ENCODE measurements around the gene TMEFF2.
A peak's percentile ranks its signal among the peaks of the same experiment; 100 is the strongest.
"Not testable (repeated sequence)": the region's sequence is repeated elsewhere in the genome, so short reads cannot be mapped to it uniquely, and the experiment has no call there.

The TMEFF2 gene

DNA sequence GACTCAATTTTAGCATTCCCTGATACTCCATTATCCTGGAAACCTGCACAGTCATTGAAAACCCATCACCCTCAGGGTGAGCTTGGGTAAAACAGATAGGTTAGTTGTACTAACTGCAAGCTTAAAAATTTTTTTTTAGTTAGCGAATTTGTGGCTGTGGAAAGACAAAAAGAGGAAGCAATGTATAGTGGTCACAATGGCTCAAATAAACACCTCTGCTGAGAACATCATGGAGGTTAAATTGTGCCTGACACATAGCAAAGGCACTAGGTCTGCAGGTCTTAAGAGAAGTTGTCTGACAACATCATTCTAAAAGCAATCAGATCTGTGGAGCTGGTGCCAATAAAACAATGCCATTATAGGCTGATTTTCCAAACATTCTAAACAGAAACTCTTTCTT is 263.4 kb downstream of the TMEFF2 start:
- no peak for DNase-seq (ENCODE audit: low read depth)

DNA sequence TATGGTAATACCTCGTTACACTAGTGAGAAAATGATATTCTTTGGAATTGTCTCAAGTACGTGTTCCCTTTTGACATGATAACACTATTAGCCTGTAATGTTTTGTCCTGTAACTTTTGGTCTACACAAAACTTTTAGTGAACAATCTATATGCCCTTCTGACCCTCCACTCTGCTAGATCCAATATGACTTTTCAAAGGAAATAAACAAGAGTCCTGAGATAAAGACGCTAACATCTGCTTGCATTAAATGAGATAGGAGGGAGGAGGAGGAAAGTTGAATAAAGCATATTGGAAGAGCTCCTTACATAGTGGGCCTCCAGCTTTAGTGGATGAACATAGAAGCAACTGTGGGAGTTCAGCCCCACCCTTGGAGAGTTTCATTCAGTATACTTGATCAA is 264.5 kb downstream of the TMEFF2 start:
- DNase-seq (ENCODE audit: low read depth), result no peak

DNA sequence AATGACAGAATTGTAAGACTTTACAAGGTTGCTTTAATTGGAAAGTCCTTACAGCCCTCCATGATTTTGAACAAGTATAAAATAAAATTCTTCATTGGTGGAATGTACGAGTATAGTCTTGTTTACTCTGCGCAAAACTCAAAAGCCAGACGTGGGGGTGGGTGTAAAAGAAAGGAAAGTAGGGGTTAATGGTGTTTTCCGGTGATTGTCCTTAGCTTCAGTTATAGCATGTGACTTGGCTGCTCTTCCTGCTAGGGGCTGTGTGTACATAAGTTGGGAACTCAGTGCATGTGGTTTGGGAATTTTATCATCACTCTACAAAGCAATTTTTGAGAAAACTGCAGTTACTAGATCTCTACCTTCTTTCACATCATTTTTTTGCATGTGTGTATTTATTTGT is 265.4 kb downstream of the TMEFF2 start:
- DNase-seq (ENCODE audit: low read depth), result no peak

DNA sequence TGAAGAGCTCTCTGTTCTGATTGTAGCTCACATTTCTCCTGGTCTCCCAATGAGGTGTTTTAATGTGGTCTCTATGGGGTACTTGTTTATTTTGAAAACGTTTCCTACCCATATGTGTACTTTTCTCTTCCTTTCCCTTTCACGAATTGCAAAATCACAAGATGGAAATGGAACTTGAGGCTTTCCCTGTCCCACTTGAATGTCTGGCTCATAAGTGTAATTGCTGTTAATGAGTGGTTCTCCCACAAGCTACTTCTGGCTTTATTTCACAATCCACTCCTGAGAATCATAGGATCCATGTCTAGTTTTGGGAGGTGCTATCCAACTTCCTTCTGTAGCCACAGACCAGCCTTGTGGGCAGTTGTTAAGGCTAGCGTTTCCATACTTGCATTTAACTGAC is 266.7 kb downstream of the TMEFF2 start:
- no peak for DNase-seq (ENCODE audit: low read depth)

DNA sequence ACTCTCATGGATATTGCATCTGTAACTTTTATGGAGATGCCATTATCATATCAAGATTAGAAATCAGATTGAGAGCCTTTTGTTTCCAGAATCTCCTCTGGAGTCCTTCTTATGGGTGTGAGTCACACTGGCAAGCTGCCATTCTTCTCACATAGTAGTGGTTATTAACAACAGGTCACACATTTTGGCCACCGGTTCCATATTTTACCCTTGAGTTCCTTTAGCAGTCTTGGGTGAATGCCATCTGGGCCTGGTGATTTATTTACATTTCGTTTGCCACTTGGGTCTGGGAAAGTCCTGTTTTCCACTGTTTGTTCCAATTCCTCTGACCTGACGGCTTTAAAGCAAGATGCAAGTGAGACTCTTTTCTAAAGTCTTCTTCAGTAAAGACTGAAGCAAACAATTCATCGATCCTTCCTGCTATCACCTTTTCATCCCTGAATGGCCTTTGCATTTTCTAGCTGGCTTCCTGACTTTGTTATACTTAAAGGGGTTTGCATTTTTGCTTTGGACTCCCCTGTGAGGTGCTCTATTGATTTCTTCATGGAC is 267.3 kb downstream of the TMEFF2 start:
- peak; percentile 54 for DNase-seq (ENCODE audit: low read depth)

DNA sequence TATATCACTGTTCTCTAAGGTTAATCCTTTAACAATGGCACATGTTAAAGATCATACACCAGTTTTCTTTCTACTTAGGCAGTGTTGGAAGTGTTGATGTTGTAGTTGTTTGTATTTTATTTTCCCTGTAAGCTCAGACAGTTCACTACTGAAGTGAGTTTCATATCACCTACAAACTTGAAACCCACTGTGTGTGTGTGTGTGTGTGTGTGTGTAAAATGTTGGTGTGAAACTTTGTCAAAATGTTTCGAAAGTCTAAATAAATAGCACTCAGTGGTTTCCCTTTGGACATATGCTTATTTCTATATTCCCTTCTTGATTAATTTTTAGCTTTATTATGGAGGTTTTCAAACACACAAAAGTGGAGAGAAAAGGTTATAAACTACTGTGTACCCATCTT is 268.1 kb downstream of the TMEFF2 start:
- no peak for DNase-seq (ENCODE audit: low read depth)

DNA sequence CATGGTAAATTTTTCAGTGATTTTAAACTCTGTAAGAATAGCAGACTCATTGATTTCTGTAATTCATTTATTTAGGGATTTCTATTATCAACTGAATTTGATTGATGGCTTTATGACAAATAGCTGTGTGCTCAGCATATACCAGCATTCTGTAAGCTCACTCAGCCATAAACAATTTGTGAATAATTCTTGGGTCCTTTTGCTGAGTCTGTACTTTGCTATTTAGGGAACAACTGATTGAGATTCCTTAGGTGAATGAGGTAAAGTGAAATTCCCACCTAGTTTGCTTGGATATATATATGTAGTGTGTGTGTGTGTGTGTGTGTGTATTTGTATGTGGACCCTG is 271.1 kb downstream of the TMEFF2 start:
- no peak for DNase-seq (ENCODE audit: low read depth)

DNA sequence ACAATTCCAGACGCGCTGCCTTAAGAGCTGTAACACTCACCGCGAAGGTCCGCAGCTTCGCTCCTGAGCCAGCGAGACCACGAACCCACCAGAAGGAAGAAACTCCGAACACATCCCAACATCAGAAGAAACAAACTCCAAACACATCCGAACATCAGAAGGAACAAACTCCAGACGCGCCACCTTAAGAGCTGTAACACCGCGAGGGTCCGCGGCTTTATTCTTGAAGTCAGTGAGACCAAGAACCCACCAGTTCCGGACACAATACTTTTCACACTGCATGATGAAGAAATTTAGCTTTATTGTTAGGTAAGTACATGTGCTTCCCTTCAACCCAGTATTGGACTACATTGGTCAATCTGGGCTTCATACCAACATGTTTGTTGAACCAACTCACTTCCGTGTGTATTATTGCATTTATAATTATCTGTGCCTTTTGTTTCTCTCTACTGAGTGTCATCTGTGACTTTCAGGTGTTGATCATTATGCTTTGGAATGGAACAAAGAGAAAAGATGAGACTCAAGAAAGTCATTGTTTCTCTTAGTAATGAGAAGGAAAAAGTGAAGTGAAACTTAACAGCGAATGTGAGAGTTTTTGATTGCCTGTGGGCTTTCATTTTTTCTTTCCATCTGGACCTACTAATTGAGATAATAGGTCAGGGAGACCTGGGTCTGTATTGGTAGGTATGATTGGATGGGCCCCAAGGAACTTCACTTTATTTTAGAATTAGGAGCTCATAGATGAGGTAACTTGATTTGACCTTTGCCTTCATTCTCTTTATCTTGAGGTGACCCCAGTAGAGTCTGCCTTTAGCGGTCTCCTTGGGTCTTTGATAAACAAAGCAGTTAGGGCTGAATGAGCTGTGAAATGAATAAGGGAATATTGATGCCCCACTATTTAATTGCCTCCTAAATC is 271.7 kb downstream of the TMEFF2 start:
- DNase-seq (ENCODE audit: low read depth), result no peak

DNA sequence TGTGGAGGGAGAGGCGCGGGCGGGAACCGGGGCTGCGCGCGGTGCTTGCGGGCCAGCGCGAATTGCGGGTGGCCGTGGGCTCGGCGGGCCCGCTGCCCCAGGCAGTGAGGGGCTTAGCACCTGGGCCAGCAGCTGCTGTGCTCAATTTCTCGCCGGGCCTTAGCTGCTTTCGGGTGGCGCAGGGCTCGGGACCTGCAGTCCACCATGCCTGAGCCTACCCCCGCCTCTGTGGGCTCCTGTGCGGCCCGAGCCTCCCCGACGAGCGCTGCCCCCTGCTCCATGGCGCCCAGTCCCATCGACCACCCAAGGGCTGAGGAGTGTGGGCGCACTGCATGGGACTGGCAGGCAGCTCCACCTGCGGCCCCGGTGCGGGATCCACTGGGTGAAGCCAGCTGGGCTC is 273.1 kb downstream of the TMEFF2 start:
- not testable (repeated sequence) for DNase-seq (ENCODE audit: low read depth)

DNA sequence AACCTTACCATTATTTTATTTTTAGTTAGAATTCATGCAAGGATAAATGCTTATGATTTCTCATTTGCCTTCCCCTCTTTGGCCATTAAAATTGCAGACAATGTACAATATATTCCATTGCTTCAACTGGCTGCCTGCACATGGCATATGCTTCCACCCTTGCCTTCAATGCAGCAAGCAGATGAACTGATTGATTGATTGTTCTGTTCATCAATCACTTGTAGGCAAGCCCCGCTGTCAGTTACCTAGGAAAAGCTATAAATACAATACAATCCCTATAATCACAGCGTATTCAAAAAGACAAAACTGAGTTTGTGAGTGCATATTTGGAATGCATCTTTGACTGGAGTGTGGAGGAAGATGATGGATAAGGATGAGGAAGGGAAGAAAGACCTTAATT is 274.2 kb downstream of the TMEFF2 start:
- DNase-seq (ENCODE audit: low read depth), result no peak

DNA sequence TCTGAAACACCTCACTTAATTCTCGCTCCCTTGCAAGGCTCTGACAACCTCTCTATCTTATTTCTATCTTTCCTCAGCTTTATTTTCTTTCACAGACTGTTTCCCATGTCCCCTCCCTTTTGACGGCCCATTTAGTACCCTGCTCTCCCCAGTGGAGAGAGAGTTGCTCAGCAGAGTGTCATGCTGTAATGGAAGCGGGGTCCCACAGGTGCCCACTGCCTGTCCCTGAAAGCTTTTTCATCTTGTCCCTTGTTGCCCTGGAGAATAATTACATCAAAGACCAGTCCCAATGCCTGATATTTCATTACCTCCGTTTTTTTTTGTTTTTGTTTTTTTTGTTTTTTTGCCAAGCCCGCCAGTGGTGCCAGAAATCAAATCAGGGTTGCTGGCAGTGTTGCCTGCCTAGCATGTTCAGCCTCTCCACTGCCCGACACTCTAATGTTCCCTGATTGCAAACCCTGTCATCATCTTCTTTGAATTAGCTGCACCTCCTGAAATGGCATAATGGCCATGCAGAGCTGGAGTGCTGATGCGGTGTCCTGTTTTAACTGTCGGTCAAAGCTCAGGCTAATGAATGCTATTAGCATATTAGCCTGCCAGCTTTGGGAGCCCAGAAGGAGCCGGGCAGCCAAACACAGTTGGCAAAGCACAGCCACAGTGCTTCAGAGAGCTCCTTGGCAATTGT is 276.6 kb downstream of the TMEFF2 start:
- DNase-seq (ENCODE audit: low read depth), result no peak

DNA sequence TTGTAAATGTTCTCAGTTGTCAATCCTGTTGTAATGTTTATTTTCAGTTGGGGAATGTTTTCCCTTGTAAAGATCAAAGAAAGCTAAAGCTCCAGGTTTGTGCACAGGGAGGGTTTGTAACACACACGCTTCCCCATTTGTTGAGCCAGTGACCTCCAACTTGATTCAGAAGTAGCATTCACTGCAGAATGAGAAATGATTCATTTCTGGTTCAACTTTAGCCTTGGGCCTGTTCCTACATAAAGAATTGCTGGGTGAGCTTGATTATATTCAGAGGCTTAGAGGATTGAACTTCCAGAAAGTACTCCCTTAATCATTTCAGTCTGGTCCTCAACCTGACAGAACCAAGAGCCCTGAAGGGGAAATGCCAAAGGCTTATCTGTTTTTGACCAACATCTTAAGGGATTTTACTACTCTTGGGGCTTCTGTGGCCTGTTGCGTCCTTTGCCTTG is 277.3 kb downstream of the TMEFF2 start:
- no peak for DNase-seq (ENCODE audit: low read depth)

DNA sequence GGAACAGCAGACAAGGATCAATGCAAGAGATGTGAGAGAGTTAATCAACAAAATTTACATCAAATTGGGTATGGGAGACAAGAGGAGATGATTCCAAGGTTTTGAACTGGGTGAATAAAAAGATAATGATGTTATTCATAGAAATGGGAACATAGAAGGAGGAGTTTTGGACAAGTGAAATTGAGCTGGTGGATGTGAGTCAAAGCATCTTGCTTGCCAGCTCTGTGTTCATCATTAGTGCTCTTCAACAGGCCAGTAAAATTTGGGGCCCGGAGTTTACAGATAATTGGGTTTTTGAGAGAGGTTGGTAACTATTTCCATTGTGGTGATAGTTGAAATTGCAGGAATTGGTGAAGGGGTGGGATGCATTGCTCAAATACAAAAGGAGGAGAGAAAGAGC is 277.9 kb downstream of the TMEFF2 start:
- DNase-seq (ENCODE audit: low read depth), result no peak

DNA sequence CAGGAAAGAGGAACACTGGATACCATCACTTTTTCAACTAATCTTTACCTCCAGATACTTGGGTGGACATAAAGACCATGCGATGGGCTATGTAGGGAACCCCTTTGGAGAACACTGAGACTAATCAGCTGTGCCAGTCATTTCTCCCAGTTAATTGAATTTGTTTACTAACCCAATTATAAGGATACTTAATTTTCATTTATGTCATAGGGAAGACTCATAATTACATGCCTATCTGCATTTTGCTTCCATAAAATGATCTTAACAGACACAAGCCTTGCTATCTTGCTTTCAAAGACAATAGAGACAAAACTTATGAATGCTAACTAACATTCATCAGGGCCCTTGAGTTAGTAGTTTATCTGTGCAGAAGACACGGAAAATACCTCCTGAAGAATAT is 279.0 kb downstream of the TMEFF2 start:
- no peak for DNase-seq (ENCODE audit: low read depth)

DNA sequence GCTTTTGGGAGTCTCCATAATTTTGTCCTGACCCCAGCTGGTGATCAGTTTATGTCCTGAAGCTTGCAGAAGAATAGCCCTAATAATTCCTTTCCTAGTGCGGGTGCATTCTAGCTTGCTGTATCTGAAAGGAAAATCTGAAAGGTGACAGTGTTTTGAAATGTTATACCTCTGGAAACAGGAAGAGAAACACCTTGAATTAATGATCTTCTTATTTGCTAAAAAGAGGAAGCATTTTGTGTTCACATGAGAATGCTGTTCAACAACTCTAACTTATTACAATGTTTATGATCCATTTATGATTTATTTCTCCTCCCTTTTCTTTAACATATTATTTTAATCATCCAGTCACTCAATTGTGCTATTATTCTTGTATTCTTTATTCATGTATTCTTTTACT is 280.9 kb downstream of the TMEFF2 start:
- DNase-seq (ENCODE audit: low read depth), result no peak

DNA sequence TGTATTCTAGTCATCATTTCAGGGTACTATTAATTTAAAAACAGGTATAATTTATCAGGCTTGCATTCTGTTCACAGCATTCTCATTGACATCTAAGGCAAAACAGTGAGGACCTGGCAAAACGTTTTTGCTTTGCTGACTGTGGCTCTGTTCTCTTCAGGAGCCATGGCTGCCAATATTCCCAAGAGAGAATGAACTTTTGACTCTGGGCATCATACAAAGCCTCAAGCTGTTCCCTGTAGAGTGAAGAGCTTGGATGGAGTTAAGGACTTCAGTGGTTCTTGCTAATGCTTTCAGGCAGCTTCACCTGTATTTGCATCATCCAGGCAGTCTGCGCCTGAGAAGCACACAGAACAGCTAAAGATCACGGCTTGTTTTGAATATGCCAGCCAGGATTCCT is 282.0 kb downstream of the TMEFF2 start:
- DNase-seq (ENCODE audit: low read depth), result no peak

DNA sequence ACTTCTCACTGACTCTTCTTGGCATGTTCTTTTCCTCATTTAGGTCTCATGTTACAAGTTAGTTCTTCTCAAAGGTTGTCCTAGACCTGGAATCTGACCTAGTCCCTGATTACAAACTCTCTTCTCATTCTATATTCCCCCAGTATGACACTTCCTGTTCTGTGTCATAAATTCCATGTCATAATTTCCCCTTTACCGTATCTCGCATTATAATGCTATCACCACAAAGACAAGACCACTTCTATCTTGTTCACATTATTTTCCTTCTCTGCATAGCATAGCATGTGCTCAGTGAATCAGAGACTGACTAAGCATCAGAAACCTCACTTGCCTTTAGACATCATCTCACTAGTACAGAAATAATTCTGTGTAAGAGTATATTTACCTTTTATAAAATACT is 284.2 kb downstream of the TMEFF2 start:
- DNase-seq (ENCODE audit: low read depth), result peak; percentile 74

DNA sequence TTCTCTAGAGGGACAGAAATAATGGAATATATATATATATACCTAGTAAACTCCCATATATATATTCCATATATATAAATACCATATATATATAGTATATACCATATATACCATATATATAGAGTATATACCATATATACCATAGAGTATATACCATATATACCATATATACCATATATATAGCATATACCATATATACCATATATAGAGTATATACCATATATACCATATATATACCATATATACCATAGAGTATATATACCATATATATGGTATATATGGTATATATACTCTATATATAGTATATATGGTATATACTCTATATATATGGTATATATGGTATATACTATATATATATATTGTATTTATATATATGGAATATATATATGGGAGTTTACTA is 285.9 kb downstream of the TMEFF2 start:
- no peak for DNase-seq (ENCODE audit: low read depth)

DNA sequence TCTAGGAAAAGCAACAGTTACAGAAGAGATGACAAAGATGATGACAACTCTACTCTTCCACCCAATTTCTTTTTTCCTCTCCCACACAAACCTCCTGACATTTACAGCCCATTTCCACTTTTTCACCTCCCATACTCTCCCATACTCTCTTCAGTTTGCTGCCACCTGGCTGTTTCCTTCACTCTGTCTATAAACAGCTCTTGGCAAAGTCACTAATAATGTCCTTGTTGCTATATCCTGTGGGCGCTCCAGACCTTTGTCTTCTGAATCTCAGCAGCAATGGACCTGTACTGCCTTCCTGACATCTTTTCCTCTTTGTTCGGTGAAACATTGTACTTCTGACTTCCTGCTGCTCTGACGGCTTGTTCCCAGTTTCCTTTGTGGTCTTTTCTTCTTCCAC is 287.2 kb downstream of the TMEFF2 start:
- no peak for DNase-seq (ENCODE audit: low read depth)

DNA sequence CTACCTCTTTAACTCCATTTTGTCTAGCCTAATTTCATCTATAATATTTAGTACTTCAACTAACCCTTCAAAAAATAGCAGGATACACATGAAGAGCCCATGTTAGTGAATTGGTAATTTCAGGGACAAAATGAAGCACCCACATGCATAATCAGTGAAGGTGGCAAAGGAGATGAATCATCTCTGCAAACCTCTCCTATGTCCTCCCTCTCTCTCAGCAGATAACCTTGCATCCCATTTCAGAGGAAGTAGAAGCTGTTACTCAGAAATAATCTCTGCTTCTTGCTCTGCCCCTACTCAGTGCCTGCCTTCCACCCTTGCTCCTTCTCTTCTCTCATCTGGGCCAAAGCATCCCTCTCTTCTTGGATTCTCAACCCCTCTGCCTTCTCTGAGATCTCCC is 287.6 kb downstream of the TMEFF2 start:
- DNase-seq (ENCODE audit: low read depth), result no peak

DNA sequence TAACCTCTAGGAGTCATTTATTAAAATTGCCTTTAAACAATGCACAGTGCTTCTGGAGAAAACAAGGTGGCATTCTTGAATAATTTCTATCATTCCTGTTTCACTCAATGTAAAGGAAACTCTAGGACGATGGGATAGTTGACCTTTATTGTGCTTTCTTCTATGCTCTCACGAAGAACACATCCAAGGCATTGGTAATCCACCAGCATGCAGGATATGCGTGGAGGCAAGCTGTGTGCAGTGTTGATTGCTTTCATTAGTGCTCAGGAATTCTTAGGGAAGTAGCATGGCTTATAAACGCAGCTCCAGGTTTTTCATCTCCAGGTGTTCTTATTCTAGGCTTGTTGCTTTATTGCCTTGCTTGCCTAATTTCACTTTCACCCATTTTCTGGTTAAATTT is 289.4 kb downstream of the TMEFF2 start:
- no peak for DNase-seq (ENCODE audit: low read depth)

DNA sequence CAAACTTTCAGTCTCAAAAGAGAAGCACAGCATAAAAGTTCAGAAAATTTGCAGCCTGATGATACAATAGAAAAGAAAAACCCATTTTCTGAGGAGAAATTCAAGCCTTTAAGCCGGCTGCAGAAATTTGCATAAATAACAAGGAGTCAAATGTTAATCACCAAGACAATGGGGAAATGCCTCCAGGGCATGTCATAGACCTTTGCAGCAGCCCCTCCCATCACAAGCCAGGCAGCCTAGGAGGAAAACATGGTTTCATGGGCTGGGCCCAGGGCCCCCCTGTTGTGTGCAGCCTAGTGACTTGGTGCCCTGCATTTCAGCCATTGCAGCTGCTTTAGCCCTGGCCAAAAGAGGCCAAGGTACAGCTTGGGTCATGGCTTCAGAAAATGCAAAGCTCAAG is 293.7 kb downstream of the TMEFF2 start:
- DNase-seq (ENCODE audit: low read depth), result no peak

DNA sequence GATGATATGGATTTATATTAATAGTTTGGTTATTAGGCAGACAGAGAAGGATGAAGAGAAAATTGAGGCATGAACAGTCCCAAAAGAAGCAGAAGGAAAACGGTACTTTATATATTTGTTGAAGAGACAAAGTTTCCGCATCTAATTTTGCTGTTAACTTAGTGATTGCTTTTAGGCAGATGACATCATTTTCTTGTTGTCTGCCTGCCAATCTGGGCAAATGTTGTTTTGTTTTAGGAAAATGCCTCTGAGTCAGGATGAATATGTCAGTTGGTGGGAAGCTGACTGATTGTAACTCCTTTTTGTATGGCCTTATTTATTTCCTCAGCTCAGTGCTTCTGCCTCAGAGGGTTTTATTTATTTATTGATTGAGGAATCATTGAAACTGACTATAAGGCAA is 295.3 kb downstream of the TMEFF2 start:
- DNase-seq (ENCODE audit: low read depth), result peak; percentile 87

Data from HS-5 (cell line).